Uterus (tissue), 4 donors: ENCODE measurements around the gene FHIP1B. TPM values are rescaled to one million over a fixed set of nuclear protein-coding genes. Genes with fewer than 3 reads are reported as not detected.
A peak's percentile ranks its signal among the peaks of the same experiment; 100 is the strongest.

Experiments
- DNase-seq, 2 donors: peaks; one replicate each; pipeline ENCODE4 v3.0.0-alpha.2; 2019 to 2020
- H3K27ac ChIP-seq, 2 donors: fragments of 200-600 bp; sonication (generic); 1 replicate in 1 of 2; 2 replicates in 1 of 2; pipeline ENCODE4 v1.5.1; 2016 to 2018
- H3K27me3 ChIP-seq, 2 donors: fragments of 200-600 bp; sonication (generic); one replicate each; pipeline ENCODE4 v1.5.1; 2018 to 2019; ENCODE audit warnings: control low read depth in 1 of 2
- H3K36me3 ChIP-seq, 2 donors: fragments of 200-600 bp; sonication (generic); one replicate each; pipeline ENCODE4 v1.5.1; 2019; ENCODE audit warnings: control low read depth in 1 of 2
- H3K4me1 ChIP-seq, 2 donors: fragments of 200-600 bp; sonication (generic); one replicate each; pipeline ENCODE4 v1.5.1; 2018 to 2019; ENCODE audit warnings: control low read depth in 1 of 2
- H3K4me3 ChIP-seq, 2 donors: fragments of 200-600 bp; sonication (generic); 1 replicate in 1 of 2; 2 replicates in 1 of 2; pipeline ENCODE4 v1.5.1; 2018 to 2019; ENCODE audit warnings: mild to moderate bottlenecking in 1 of 2
- H3K9me3 ChIP-seq, 2 donors: fragments of 200-600 bp; sonication (generic); one replicate each; pipeline ENCODE4 v1.5.1; 2019; ENCODE audit warnings: control low read depth in 1 of 2
- CTCF ChIP-seq, 4 experiments: fragments of 200-600 bp in 2 of 4; fragments of 450-650 bp in 2 of 4; sonication (generic) in 2 of 4; IDR thresholded peaks; one replicate each; pipeline ENCODE4 v1.5.1; 2016 to 2019; ENCODE audit warnings: antibody characterized with exemption in 4 of 4, mild to moderate bottlenecking in 2 of 4, moderate library complexity in 1 of 4
- POLR2A ChIP-seq, 2 donors: fragments of 450-650 bp; IDR thresholded peaks; one replicate each; pipeline ENCODE4 v1.6.1; 2016; ENCODE audit warnings: antibody characterized with exemption in 2 of 2, mild to moderate bottlenecking in 1 of 2, moderate library complexity in 1 of 2
- intact Hi-C: fragments of 100-400 bp; cut with DNase I; formaldehyde crosslinking; loops from one replicate; pipeline ENCODE4 v1.15.1; 2023; ENCODE audit warnings: low total_unique reads
- total RNA-seq, 4 donors: library from RNA; depleted of rRNA in 3 of 4; stranded (reverse); fragments of >200 nt in 3 of 4; gene quantifications; one replicate each; pipeline versions ENCODE4 v1.1.0 to v1.2.4, GENCODE V29; 2014 to 2023
- donor health status: DM: yes; HTN: yes; CAD: no.

Gene FHIP1B
- total RNA-seq, 4 donors from 2014 or later, result 15.4 to 39.8 (median 30.7) TPM

GRCh38 chr11:6225024-6225423 is 9.4 kb downstream of the FHIP1B start:
- no peak for TF ChIP-seq POLR2A (IDR thresholded peaks at IDR 0.05)
- no peak for TF ChIP-seq CTCF (IDR thresholded peaks at IDR 0.05)
- no peaks in the 10 kb centered on the region for H3K9me3 ChIP-seq
- no peaks in the 10 kb centered on the region for H3K4me1 ChIP-seq
- DNase-seq, result no peak
- H3K27me3 ChIP-seq, result no peaks in the 10 kb centered on the region
- peak overlapping the region in 1 of 2 donors; percentile 46 for H3K27ac ChIP-seq
- H3K4me3 ChIP-seq, result no peak overlapping the region
- H3K36me3 ChIP-seq, result no peaks in the 10 kb centered on the region
- intact Hi-C loops, result no loop called here

- H3K4me1 ChIP-seq, result no peaks in the 10 kb centered on the region
- H3K27ac ChIP-seq, result no peak overlapping the region
- no peaks in the 10 kb centered on the region for H3K9me3 ChIP-seq
- DNase-seq, result no peak
- TF ChIP-seq CTCF (IDR thresholded peaks at IDR 0.05) (no peak), POLR2A (IDR thresholded peaks at IDR 0.05) (no peak)
- H3K4me3 ChIP-seq, result no peak overlapping the region
- no peaks in the 10 kb centered on the region for H3K27me3 ChIP-seq
- intact Hi-C loops, result no loop called here
- no peaks in the 10 kb centered on the region for H3K36me3 ChIP-seq
Observed at GRCh38 chr11:6224421-6224820, 10.0 kb downstream of the FHIP1B start.

- H3K4me1 ChIP-seq, result no peaks in the 10 kb centered on the region
- H3K27me3 ChIP-seq, result no peaks in the 10 kb centered on the region
- no peak for DNase-seq
- intact Hi-C loops, result no loop called here
- no peak for TF ChIP-seq POLR2A (IDR thresholded peaks at IDR 0.05)
- no peak for TF ChIP-seq CTCF (IDR thresholded peaks at IDR 0.05)
- no peaks in the 10 kb centered on the region for H3K9me3 ChIP-seq
- no peak overlapping the region for H3K4me3 ChIP-seq
- H3K36me3 ChIP-seq, result no peaks in the 10 kb centered on the region
- H3K27ac ChIP-seq, result no peak overlapping the region
Observed at GRCh38 chr11:6223854-6224253, 10.6 kb downstream of the FHIP1B start.

GRCh38 chr11:6219359-6219758 is 15.1 kb downstream of the FHIP1B start:
- DNase-seq, result no peak

GRCh38 chr11:6217722-6218121 is 16.7 kb downstream of the FHIP1B start:
- H3K9me3 ChIP-seq, result no peaks in the 10 kb centered on the region
- H3K27ac ChIP-seq, result no peak overlapping the region
- intact Hi-C loops, result no loop called here
- H3K27me3 ChIP-seq, result no peaks in the 10 kb centered on the region
- TF ChIP-seq CTCF (IDR thresholded peaks at IDR 0.05), result no peak
- TF ChIP-seq POLR2A (IDR thresholded peaks at IDR 0.05), result no peak
- H3K4me3 ChIP-seq, result no peak overlapping the region
- H3K36me3 ChIP-seq, result no peaks in the 10 kb centered on the region
- no peak for DNase-seq
- H3K4me1 ChIP-seq, result no peaks in the 10 kb centered on the region

More at GRCh38 chr11:6219359-6219758, 15.1 kb downstream of the FHIP1B start:
- no peaks in the 10 kb centered on the region for H3K9me3 ChIP-seq
- intact Hi-C loops, result no loop called here
- H3K27ac ChIP-seq, result no peak overlapping the region
- no peaks in the 10 kb centered on the region for H3K27me3 ChIP-seq
- no peaks in the 10 kb centered on the region for H3K4me1 ChIP-seq
- TF ChIP-seq CTCF (IDR thresholded peaks at IDR 0.05), result no peak
- no peak for TF ChIP-seq POLR2A (IDR thresholded peaks at IDR 0.05)
- H3K4me3 ChIP-seq, result no peak overlapping the region
- no peaks in the 10 kb centered on the region for H3K36me3 ChIP-seq
